Activated CD4-positive, alpha-beta T cell treated with anti-CD3 and anti-CD28 coated beads, Interleukin-2, amount 50 U/mL, for 24 hours (primary cell): Measurements from ENCODE around the gene SRCIN1.

Experiments used
- DNase-seq, 2 donors: peaks; one replicate each; pipeline ENCODE4 v3.0.0-alpha.2; 2020; ENCODE audit warnings: low read depth in 1 of 2, low spot score in 1 of 2

Gene SRCIN1

DNA sequence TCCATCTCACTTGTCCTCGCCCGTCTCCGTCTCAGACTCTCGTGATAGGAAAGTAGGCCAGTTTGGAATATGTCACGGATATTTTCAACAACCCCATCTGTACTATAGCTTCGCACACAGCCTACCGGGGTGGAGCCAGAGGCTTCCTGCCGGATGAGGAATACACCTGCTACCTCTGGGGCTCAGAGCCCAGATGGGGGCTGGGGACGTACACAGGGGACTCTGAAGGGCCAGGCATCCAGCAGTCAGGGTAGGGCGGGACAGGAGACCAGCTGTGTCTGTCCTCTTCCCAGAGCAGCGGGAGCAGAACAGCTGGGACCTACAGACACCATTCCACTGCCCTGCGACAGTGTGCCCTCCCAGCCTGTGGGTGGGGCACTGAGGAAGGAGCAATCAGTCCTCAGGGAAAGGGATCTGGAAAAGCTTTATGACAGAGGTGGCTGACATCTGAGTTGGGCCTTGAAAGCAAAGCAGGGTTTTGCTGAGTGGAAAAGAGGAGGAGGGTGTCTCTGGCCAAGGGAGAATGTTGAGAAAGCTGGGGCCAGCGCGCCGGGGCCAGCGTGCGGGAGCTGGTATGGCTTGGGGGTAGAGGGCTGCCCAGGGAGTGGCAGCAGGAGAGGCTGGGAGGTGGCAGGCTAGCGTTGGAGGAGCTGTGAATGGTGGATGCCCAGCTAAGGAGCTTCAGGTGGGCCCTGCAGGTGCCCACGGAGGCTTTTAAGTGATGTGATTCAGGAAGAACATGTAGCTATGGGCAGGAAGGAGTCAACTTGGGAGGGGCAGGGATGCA is 11.5 kb upstream of the SRCIN1 start:
- DNase-seq = no peak

DNA sequence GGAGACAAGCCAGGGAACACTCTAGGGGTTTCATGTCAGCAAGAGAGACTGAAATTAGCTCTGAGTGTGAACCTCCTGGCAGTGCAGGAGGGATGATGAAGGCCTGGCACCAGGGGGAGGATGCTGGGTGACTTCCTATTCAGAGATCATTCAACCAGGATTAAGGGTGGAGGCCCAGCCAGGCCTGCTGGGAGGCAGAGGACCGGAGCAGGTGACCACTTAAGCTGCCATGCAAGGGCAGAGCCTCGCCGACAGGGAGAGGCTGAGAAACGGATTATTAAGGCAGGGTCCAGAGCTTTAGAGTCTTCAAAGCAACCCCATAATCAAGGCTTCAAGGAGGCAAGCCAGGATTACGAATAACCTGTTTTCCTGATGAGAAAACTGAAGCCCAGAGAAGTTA is 10.6 kb upstream of the SRCIN1 start:
- DNase-seq = no peak

DNA sequence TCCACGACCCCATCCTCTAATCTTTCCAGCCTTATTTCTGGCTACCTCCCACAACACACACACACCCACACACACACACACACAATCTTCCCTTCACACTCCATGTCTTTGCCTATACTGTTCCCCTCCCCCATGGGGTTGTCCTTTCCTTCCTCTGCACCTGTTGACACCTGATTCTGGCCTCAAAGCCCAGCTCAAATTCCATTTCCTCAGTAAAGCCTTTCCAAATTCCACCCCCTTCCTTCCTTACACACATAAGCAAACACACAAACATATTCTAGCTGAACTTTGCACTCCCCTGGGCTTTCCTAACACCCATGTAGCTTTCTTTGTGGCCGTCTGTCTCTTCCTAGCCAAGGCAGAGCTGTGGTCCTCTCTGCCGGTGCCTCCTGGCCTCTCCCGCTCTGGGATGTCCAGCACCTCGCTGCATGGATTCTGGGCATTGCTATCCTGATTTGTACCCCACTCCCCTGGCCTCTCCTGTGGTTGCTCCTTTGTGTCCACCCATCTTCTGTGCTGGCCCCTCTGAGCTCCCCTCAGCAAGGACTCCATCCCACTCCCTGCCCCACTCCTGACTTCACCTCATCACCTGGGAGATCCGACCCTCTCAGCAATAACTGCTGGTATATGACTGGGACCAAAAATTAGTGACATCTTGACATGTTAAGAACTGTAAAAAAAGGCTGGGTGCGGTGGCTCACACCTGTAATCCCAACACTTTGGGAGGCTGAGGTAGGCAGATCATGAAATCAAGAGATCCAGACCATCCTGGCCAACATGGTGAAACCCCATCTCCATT is 8.4 kb upstream of the SRCIN1 start:
- DNase-seq = no peak

DNA sequence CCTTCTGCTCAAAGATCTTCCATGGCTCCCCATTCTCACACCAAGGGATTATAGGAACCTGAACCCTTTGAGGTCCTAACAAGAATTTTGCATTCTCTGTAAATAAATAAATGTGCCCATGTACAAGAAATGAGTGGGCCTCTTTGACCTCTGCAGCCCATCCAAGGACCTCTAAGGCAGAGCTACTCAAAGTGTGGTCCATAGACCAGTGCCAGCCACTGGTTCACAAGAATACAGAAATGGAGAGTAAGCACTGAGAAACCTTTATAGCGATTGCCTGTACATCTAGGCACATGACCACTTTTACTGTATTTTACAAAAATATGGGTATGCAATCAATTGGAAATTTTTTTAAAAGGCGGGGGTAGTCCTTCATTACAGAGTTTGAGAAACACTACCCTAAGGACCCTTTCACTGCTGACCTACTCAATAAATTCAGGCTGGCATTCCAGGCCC is 7.8 kb upstream of the SRCIN1 start:
- DNase-seq = no peak

DNA sequence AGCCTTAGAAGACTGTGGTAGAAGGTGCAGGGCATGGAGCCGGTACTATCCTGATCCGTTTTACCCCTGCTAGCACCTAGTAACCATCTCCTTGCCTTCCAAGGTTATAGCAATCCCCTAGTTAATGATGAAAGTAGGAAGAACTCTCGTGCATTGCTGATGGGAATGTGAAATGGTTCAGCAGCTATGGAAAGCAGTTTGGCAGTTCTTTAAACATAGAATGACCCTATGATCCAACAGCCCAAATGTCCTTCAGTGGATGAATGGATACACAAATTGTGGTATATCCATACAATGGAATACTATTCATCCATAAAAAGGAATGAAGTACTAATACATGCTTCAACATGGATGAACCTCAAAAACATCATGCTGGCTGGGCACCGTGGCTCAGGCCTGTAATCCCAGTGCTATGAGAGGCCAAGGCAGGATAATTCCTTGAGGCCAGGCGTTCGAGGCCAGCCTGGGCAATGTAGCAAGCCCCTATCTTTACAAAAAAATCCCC is 6.2 kb upstream of the SRCIN1 start:
- no peak for DNase-seq

DNA sequence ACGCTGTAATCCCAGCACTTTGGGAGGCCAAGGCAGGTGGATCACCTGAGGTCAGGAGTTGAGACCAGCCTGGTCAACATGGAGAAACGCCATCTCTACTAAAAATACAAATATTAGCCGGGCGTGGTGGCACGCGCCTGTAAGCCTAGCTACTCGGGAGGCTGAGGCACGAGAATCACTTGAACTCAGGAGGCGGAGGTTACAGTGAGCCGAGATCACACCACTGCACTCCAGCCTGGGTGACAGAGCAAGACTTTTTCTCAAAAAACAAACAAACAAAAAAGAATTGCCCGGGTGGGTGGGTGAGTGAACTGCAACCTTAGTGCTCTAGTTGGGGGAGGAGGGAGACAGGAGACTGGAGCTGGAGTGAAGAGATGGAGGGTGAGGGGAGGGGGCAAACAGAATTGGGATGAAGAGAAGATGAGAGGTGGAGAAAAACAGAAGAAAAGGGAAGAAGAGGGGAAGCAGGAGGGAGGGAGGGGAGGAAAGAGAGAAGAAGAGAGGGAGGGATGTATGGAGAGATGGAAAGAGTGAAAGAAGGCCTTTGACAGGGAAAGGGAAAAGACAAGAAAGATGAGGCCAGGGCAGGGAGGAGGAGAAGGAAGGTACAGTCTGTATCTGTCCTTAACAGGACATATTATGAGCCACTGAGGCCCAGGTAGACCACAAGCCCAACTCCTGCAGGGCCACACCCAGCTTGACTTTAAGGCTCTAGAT is 5.5 kb upstream of the SRCIN1 start:
- DNase-seq = no peak

DNA sequence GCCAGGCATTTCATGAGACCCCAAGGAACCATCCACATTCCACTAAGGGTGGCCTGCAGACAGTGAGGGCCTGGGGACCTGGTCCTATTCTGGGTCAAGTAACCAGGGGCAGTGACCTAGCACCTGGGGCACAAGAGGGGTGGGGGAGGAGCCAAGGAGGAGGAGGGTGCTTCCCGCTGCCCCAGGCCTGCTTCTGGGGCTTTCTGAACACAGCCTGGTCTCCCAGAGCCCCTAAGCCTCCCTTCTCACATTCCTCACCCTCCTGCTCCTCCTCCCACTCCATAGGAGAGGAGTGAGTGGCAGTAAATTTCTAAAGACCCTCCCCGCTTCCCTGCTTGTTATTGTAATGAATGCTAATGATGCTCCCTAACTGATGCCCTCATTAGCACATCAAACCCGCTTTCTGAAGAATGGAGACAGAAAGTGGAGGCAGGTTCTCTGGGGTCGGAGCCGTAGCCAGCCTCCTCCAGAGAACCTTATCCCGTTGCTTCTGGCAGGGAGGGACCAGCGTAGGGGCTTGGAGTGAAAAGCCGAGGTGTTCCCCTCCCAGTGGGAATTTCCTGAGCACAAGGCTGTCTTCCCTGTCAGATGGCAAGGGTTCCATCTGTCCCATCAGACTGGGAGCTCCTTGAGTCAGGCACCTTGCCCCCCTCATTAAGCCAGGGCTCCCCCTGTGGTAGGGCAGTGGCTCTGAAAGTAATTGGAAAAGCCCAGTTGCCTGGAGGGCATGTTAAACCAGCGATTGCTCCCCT is 3.7 kb upstream of the SRCIN1 start:
- no peak for DNase-seq

DNA sequence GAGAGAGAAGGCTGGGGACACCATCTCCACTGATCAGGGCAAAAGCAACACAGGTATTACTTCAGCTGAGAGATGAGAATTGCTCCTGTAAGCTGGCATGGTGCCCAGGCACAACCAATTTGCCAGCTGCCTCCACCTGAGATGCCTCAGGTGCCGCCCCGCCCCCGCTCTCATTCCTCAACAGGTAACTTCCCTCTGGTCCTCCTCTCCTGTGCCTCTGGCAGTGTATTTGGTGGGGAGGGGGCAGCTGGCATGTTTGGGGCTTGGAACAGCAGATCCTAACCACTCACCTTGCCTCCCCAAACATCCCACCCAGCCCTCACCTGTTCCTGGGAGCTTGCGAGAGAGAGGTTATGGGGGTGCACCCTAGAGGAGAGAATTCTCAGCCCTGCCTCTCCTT is 2.9 kb upstream of the SRCIN1 start:
- DNase-seq = no peak

DNA sequence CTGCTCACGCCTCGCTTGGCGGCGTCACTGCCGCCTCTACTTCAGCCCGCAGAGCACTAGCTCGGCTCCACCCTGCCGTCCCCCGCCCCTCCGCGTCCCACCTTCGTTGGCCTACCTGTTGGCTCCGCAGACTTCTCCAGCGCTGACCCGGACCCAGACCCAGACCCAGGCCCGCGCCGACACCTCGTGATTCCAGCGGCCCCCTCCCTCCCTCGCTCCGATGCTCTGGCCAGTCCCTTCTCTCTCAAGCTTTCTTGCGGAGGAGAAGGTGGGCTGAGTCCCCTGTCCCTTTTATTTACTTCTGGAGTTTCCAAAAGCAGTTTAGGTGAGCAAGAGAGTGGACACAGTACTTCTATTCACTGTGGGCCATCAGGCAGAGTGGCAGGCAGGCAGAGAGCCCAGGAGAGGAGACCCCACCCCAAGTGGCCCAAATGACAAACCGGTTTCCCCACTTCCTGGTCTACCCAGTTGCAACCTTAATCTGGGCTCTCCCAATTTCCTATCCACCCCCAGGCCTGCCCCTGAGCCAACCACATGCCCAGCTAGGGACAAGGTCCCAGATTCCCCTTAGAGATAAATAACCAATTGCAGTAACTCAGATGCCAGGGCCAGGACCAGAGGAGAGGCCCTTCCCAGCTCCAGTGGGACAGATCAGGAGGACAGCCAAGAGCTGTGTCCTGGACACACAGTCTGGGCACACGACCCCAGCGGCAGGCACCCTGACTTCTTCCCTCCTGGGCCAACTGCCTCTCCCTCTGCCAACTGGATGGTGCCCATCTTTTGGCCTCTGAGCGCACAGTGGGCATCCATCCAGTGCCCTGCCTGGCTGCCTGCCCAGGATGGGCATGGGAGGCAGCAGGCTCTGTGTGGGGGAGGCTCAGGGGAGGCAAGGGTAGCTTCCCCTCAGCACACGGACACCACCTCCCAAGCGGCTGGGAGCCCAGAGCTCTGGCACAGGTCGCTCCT is 1.2 kb upstream of the SRCIN1 start:
- DNase-seq = no peak

DNA sequence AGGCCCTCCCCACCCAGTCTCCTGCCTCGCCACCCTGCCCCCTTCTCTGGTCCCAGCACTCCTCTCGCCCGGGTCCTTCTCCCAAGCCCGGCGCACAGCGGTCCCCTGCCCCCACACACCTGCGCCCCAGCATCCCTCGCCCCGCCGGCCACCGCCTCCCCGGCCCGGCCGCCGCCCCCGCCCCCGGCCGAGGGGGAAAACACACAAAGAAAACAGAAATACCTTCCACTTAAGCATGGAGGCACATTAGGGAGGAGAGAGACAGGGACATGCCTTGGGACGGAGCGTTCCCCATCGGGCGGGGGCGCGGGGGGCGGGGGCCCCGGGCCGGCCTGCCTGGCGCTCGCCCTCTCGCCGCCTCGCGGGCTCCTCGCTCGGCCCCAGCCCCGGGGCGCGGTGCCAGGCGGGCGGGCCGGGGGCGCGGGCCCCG is 326 bp downstream of the SRCIN1 start:
- no peak for DNase-seq

DNA sequence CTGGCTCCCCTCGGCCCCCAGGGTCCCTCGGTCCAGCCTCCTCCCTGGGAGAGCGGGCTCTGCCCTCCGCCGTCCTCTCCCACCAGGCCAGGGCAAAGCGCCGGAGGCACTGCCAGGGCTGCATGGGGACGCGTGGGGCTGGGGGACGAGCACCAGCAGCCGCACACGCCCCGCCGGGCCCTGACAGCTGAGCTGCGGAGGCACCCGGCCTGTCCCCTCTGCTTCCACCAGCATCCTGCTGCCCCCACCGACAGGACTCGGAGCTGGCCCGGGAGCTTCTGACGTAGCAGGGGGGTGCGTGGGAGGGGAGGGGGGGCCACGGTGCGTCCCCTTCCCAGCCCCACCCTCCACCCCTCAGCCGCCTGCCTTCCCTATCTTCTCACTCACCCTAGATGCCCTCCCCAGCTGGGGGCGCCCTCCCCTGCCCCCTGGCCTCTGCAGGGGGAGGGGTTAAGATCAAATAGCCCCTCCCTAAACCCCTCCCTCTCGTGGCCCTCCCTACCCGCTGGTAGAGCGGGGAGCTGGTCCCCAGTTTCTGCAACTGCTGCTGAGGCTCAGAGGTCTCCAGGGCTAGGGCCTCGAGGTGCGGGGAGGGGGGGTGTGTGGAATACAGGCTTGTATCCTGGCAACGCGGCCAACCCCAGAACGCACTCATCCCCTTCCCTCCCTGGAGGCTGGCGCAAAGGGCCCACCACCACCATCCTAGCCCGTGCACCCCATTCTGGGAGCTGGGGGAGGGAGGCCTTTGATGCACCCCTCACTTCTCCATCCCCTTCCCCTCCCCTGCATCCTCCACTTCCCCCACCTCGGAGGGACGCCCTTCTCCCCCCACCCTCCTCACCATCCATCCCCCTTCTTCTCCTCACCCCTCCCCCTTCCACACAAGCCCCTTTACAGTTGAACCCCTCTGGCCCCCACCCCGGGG is 1.0 kb downstream of the SRCIN1 start:
- DNase-seq = no peak

DNA sequence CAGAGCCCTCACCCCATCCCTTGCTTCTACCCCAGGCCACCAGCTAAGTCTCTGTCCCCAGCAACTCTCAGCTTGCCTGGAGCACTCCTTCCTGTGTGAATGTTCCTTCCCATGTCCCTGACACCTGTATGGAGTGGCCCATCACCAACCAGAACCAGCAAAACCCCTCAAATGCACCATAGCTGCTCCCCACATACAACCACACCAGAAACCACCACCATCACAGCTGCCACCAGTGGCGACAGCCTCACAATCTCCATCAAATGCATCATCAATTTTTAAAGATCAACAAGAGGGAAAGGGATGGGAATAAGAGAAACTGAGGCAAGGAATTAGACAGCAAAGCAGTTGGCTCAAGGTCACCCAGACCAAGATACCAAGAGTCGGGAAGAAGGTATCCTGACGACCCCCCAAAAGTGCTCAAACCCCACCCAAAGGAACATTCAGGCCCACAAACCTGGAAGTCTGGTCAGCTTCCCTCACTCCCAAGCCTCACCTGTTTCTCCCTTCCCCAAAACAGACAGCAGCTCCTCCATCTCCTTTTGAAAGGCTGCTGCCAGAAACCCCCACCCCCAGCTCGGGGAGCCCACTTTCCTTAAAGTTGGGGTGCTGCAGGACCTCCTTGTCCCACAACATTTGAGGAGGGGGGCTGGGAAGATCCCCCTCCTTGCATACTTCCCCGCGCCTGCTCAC is 1.8 kb downstream of the SRCIN1 start:
- DNase-seq = no peak

DNA sequence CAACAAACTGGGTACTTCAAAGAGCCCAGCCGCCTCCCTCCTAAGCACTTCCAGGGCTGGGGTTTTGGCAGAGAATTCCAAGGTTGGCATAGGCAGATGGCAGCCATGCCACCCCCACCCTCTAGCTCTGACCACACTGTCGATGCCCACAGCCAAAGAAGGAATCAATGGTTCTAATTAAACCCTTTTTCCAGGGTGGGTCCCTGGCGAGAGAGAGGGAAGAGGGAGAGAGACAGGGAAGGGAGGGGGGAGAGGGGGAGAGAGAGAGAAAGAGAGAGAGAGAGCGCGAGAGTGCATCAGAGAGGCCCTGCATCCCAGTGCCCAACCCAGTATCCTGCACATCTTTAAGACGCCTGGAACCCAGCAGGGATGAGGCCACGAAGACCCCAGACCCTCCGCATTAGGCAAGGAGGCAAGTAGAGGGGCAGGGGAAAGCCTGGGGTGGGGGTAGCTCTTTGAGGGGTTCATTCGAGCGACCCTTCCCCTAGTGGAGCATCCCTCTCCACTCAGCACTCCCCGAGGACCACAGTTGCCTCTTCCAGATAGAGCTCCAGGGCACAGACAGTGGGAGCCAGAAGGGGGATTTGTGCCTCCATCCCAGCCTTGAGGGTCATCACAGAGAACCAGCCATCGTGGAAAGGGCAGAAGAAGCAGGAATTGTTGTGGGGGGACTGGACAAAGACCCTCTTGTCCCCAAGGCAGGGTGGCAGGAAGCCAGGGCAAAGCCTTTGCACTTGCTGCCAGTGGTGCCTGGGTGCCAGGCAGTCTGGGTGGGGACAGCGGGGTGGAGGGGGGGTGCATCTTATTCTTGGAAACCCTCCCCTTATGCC is 2.6 kb downstream of the SRCIN1 start:
- no peak for DNase-seq

DNA sequence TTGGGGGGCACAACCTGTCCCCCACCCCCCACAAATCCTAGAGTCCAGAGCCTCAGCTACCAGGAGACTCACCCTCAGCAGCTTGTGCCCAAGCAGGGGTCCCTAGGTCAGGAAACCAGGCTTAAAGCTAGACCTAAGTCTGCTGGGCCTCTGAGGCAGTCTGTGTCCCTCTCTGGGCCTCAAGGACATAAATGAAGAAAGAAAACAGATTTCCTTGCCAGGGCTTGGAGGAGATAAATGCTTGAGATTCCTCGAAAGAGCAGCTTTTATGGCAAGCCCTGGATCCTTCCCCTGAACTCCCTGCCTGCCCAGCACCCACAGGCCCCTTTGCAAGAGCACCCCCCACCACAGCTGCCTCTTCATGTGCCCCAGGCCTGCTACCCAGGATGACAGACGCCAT is 3.3 kb downstream of the SRCIN1 start:
- DNase-seq = no peak

DNA sequence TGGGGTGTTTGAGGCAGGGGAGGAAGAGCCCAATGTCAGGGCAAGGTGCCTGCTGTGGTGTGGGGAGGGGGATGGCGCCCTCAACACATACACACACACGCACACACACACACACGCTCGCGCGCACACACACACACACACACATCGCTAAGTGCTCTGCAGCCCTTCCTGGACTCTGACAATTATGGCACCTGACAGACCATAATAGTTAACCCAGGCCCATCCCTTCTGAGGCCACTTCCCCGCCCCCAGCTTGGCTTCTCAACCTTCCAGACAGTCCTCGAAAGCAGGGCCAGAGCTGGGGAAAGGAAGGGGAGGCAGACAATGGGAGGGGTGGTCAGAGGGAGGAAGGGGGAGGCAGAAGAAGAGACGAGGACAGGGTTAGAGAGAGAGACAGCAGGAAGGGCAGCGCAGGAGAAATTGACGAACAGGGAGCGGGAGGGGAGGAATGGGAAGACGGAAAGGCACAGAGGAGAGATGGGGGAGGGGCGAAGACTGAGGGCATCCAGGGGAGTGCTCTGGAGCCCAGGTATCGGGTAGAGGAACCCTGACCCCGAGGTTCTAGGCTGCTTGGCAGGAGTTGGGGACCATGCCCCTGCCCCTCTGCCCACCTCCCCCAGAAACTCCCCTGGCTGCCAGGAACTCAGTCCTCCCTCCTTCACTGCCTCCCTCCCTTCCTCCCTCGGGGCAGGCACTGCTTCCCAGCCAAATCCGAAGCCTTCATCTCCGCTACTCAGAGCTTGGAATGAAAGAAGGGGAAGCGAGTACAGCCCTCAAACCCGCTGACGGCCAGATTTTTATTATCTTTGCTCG is 4.0 kb downstream of the SRCIN1 start:
- DNase-seq = no peak

DNA sequence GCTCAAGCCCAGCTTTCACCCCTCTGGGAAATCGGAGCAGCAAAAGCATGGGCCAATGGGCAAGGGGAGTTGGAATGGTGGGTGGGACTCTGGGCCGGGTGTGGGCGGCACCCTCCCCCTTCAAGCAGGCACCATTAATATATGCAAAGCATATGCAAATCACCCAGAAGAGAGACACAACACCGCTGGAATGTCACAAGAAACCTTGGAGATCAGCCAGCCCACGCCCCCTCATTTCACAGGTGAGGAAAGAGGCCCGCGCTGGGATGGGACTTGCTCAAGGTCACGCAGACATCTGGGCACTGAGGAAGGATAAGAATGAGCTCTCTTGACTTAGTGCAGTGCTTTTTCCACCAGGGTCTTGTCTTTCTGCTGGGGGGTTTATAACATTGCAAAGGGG is 4.8 kb downstream of the SRCIN1 start:
- no peak for DNase-seq
